Dermis blood vessel endothelial cell (primary cell): ENCODE data around the gene NPC2. TPM values are rescaled to one million over a fixed set of nuclear protein-coding genes. Genes with fewer than 3 reads are reported as not detected.

Source experiments
- total RNA-seq: library from RNA; depleted of rRNA; stranded (reverse); fragments of >200 nt; gene quantifications from 2 replicates; pipeline ENCODE4 v1.2.3, GENCODE V29; 2014

The NPC2 gene
- total RNA-seq, 1 donor from 2014 or later, result 322 TPM

Other genes starting within 250 kb of the NPC2 start
- gene ABCD4, start 190.4 kb downstream of the NPC2 start, total RNA-seq, result 68.3 and 69.4 TPM in 2 replicates
- gene VRTN, start 144.8 kb downstream of the NPC2 start, total RNA-seq, result not detected in 2 replicates
- gene SYNDIG1L, start 67.1 kb downstream of the NPC2 start, total RNA-seq, result not detected in 2 replicates
- gene ISCA2, start 460 bp upstream of the NPC2 start, total RNA-seq, result 17.0 and 19.1 TPM in 2 replicates
- 89.2 and 90.5 TPM in 2 replicates for gene LTBP2, start 118.9 kb upstream of the NPC2 start, total RNA-seq
- gene AREL1, start 219.8 kb upstream of the NPC2 start, total RNA-seq, result 27.6 and 33.9 TPM in 2 replicates
- 29.6 and 52.5 TPM in 2 replicates for gene FCF1, start 219.8 kb upstream of the NPC2 start, total RNA-seq